Keratinocyte (primary cell): ENCODE results near the gene DHCR7. TPM values are rescaled to one million over a fixed set of nuclear protein-coding genes. Genes with fewer than 3 reads are reported as not detected.

Source experiments
- DNase-seq: peaks from one replicate; pipeline ENCODE4 v3.0.0-alpha.2; 2011; ENCODE audit warnings: low read depth, missing footprints, low spot score
- FAIRE-seq: peaks from 2 replicates; lab custom pipeline; 2011; peaks lifted over from hg19 to GRCh38; lab: Jason Lieb, UNC
- H2AFZ ChIP-seq: 2 replicates; pipeline ENCODE4 v1.6.0; 2012; ENCODE audit warnings: low read length, control low read depth, inconsistent platforms; ENCODE audit not compliant: control insufficient read depth
- H3K27ac ChIP-seq: 2 replicates; pipeline ENCODE4 v1.5.1; 2011; ENCODE audit warnings: low read length; ENCODE audit not compliant: control insufficient read depth, insufficient read depth
- H3K27me3 ChIP-seq: 3 replicates; pipeline ENCODE4 v1.6.0; 2011; ENCODE audit warnings: low read length; ENCODE audit not compliant: control insufficient read depth, insufficient read depth; ENCODE audit errors: extremely low read depth
- H3K36me3 ChIP-seq, 2 experiments: 2 replicates in 1 of 2; 3 replicates in 1 of 2; pipeline ENCODE4 v1.5.1; 2011; ENCODE audit warnings: low read length in 2 of 2, mild to moderate bottlenecking in 1 of 2; ENCODE audit not compliant: control insufficient read depth in 2 of 2, insufficient read depth in 2 of 2; ENCODE audit errors: extremely low read depth in 1 of 2
- H3K4me1 ChIP-seq: 3 replicates; pipeline ENCODE4 v1.5.1; 2011; ENCODE audit warnings: low read length; ENCODE audit not compliant: control insufficient read depth, insufficient read depth; ENCODE audit errors: extremely low read depth
- H3K4me2 ChIP-seq: 3 replicates; pipeline ENCODE4 v1.6.0; 2011; ENCODE audit warnings: low read depth, low read length; ENCODE audit not compliant: control insufficient read depth, insufficient read depth; ENCODE audit errors: extremely low read depth
- H3K4me3 ChIP-seq, 3 experiments: fragments of 200-600 bp in 1 of 3; sonication (generic) in 1 of 3; 2 replicates in 2 of 3; 3 replicates in 1 of 3; pipeline ENCODE4 v1.5.1; 2011 to 2016; ENCODE audit warnings: low read length in 3 of 3, mild to moderate bottlenecking in 3 of 3, control low read depth in 2 of 3, inconsistent platforms in 1 of 3, low read depth in 1 of 3, mixed read lengths in 1 of 3, mixed run types in 1 of 3, moderate library complexity in 1 of 3; ENCODE audit not compliant: control insufficient read depth in 2 of 3, insufficient read depth in 2 of 3; ENCODE audit errors: extremely low read depth in 1 of 3
- H3K79me2 ChIP-seq: 2 replicates; pipeline ENCODE4 v1.6.0; 2012; ENCODE audit warnings: low read length; ENCODE audit not compliant: control insufficient read depth, insufficient read depth
- H3K9ac ChIP-seq: 3 replicates; pipeline ENCODE4 v1.6.0; 2011; ENCODE audit warnings: low read length; ENCODE audit not compliant: control insufficient read depth, insufficient read depth; ENCODE audit errors: extremely low read depth
- H3K9me1 ChIP-seq: 3 replicates; pipeline ENCODE4 v1.6.0; 2011; ENCODE audit warnings: low read length; ENCODE audit not compliant: control insufficient read depth, insufficient read depth; ENCODE audit errors: extremely low read depth
- H3K9me3 ChIP-seq: 2 replicates; pipeline ENCODE4 v1.5.1; 2012; ENCODE audit warnings: low read depth, low read length; ENCODE audit not compliant: control insufficient read depth
- H4K20me1 ChIP-seq: 3 replicates; pipeline ENCODE4 v1.6.0; 2011; ENCODE audit warnings: low read length; ENCODE audit not compliant: control insufficient read depth, insufficient read depth; ENCODE audit errors: extremely low read depth
- CTCF ChIP-seq, 3 experiments: IDR thresholded peaks in 1 of 3; conservative IDR thresholded peaks in 1 of 3; optimal IDR thresholded peaks in 1 of 3; 2 replicates in 2 of 3; 3 replicates in 1 of 3; pipeline versions ENCODE3 to v1.5.1; 2011; ENCODE audit warnings: low read length in 3 of 3, mild to moderate bottlenecking in 3 of 3, moderate library complexity in 2 of 3, control low read depth in 1 of 3, inconsistent platforms in 1 of 3; ENCODE audit not compliant: insufficient read depth in 2 of 3; ENCODE audit errors: extremely low read depth in 1 of 3
- EZH2 ChIP-seq: IDR thresholded peaks from one replicate; pipeline ENCODE4 v1.6.1; 2012; ENCODE audit warnings: inconsistent platforms, mild to moderate bottlenecking, low read length, moderate library complexity
- dilution Hi-C: fragments of 300-500 bp; cut with MboI; formaldehyde crosslinking; loops from one replicate; pipeline ENCODE4 v1.7.0; 2020; ENCODE audit warnings: low sequenced_read_pairs; ENCODE audit not compliant: extremely low pct_ligation_motif_present
- polyA plus RNA-seq, 5 experiments: library from polyadenylated mRNA; depleted of rRNA in 3 of 5; stranded (reverse) in 3 of 5; stranded (forward) in 1 of 5; unstranded in 1 of 5; fragments of >200 nt; gene quantifications; 1 replicate in 1 of 5; 2 replicates in 3 of 5; 3 replicates in 1 of 5; pipeline versions ENCODE4 v1.2.1 to v1.2.3, GENCODE V29; 2011 to 2012; ENCODE audit warnings: missing spikeins in 2 of 5, low read depth in 1 of 5, low replicate concordance in 1 of 5

Gene DHCR7
- polyA plus RNA-seq, 1 donor (not counting 4 experiments of a cell fraction or from before 2014, with no cell fraction given), result 143 TPM

GRCh38 chr11:71442123-71442522, 6.1 kb downstream of the DHCR7 start:
- FAIRE-seq (no peak), DNase-seq (no peak)
- Histone ChIP-seq H3K27me3 (no peaks in the 10 kb centered on the region), H3K9me1 (peaks cover 2% of the 10 kb centered on the region), H3K79me2 (peaks cover 36% of the 10 kb centered on the region), H3K4me2 (no peak overlapping the region), H3K9ac (no peak overlapping the region), H4K20me1 (peaks cover 14% of the 10 kb centered on the region), H3K9me3 (no peaks in the 10 kb centered on the region), H2AFZ (no peak overlapping the region), H3K4me1 (peaks cover 17% of the 10 kb centered on the region), H3K27ac (no peak overlapping the region), H3K4me3 (no peak overlapping the region), H3K36me3 (peaks cover 70 to 82% of the 10 kb centered on the region in 2 experiments)
- TF ChIP-seq EZH2 (no peak), CTCF (optimal IDR thresholded peaks at IDR 0.05 in 1 of 3, IDR thresholded peaks at IDR 0.05 in 1 of 3, conservative IDR thresholded peaks at IDR 0.05 in 1 of 3; ENCODE audit: extremely low read depth in 1 of 3, insufficient read depth in 2 of 3, low read length in 3 of 3) (no peak)
- dilution Hi-C loops, result no loop called here

- dilution Hi-C loops, result no loop called here
- H3K9me1 ChIP-seq, result peaks cover 2% of the 10 kb centered on the region
- H3K79me2 ChIP-seq, result peaks cover 27% of the 10 kb centered on the region
- H3K4me1 ChIP-seq, result peaks cover 8% of the 10 kb centered on the region
- H3K27me3 ChIP-seq, result no peaks in the 10 kb centered on the region
- TF ChIP-seq EZH2 (no peak), CTCF (optimal IDR thresholded peaks at IDR 0.05 in 1 of 3, IDR thresholded peaks at IDR 0.05 in 1 of 3, conservative IDR thresholded peaks at IDR 0.05 in 1 of 3; ENCODE audit: extremely low read depth in 1 of 3, insufficient read depth in 2 of 3, low read length in 3 of 3) (no peak)
- peaks cover 71 to 74% of the 10 kb centered on the region in 2 experiments for H3K36me3 ChIP-seq
- no peak overlapping the region for H2AFZ ChIP-seq
- H3K9ac ChIP-seq, result no peak overlapping the region
- no peak overlapping the region for H3K4me2 ChIP-seq
- peaks cover 9% of the 10 kb centered on the region for H4K20me1 ChIP-seq
- no peak overlapping the region for H3K4me3 ChIP-seq
- FAIRE-seq (no peak), DNase-seq (no peak)
- no peaks in the 10 kb centered on the region for H3K9me3 ChIP-seq
- H3K27ac ChIP-seq, result no peak overlapping the region
Measured at GRCh38 chr11:71441251-71441650, 6.9 kb downstream of the DHCR7 start.
